Hepatocyte (in vitro differentiated cells): ENCODE data around the gene KASH5. TPM values are rescaled to one million over a fixed set of nuclear protein-coding genes. Genes with fewer than 3 reads are reported as not detected.

Experiments used
- DNase-seq: peaks from one replicate; pipeline ENCODE4 v3.0.0-alpha.2; 2016; ENCODE audit warnings: low spot score
- H2AFZ ChIP-seq: fragments of 200-600 bp; sonication (generic); 2 replicates; pipeline ENCODE4 v1.6.0; 2016; ENCODE audit warnings: antibody characterized with exemption, mild to moderate bottlenecking
- H3K27ac ChIP-seq: fragments of 200-600 bp; sonication (generic); 2 replicates; pipeline ENCODE4 v1.5.1; 2016; ENCODE audit warnings: mild to moderate bottlenecking
- H3K27me3 ChIP-seq: fragments of 200-600 bp; sonication (generic); 2 replicates; pipeline ENCODE4 v1.6.1; 2016
- H3K36me3 ChIP-seq: fragments of 200-600 bp; sonication (generic); replicated peaks from 2 replicates; pipeline ENCODE4 v1.5.1; 2016; ENCODE audit warnings: low read depth; ENCODE audit not compliant: insufficient read depth
- H3K4me1 ChIP-seq: fragments of 200-600 bp; sonication (generic); 2 replicates; pipeline ENCODE4 v1.5.1; 2016; ENCODE audit warnings: mild to moderate bottlenecking, moderate library complexity; ENCODE audit not compliant: insufficient read depth
- H3K4me2 ChIP-seq: fragments of 200-600 bp; sonication (generic); 2 replicates; pipeline ENCODE4 v1.6.0; 2016
- H3K4me3 ChIP-seq: fragments of 200-600 bp; sonication (generic); 2 replicates; pipeline ENCODE4 v1.5.1; 2016; ENCODE audit warnings: mild to moderate bottlenecking
- H3K79me2 ChIP-seq: fragments of 200-600 bp; sonication (generic); 2 replicates; pipeline ENCODE4 v1.6.0; 2017; ENCODE audit warnings: mild to moderate bottlenecking
- H3K9me2 ChIP-seq: fragments of 200-600 bp; sonication (generic); replicated peaks from 2 replicates; pipeline ENCODE4 v1.6.0; 2017; ENCODE audit warnings: mild to moderate bottlenecking; ENCODE audit not compliant: insufficient read depth
- H3K9me3 ChIP-seq: fragments of 200-600 bp; sonication (generic); 2 replicates; pipeline ENCODE4 v1.5.1; 2016; ENCODE audit warnings: low read depth, mild to moderate bottlenecking
- H4K20me1 ChIP-seq: fragments of 200-600 bp; sonication (generic); 2 replicates; pipeline ENCODE4 v1.6.0; 2016; ENCODE audit warnings: mild to moderate bottlenecking; ENCODE audit not compliant: insufficient read depth, poor library complexity, severe bottlenecking
- EZH2 ChIP-seq: fragments of 200-600 bp; sonication (generic); IDR thresholded peaks from 2 replicates; pipeline ENCODE4 v1.6.1; 2016; ENCODE audit warnings: antibody characterized with exemption, mild to moderate bottlenecking, borderline replicate concordance
- EZH2phosphoT487 ChIP-seq: fragments of 200-600 bp; sonication (generic); IDR thresholded peaks from one replicate; pipeline ENCODE4 v1.6.1; 2018; ENCODE audit warnings: antibody characterized with exemption, mild to moderate bottlenecking, low read depth, moderate library complexity; ENCODE audit not compliant: unreplicated experiment, severe bottlenecking
- WGBS: methylation state at CpG from one replicate; pipeline ENCODE4 v1.1.6; 2016; ENCODE audit warnings: low lambda C conversion rate; ENCODE audit errors: missing lambda C conversion rate; 5-methylcytosine and 5-hydroxymethylcytosine counted together
- polyA plus RNA-seq: library from polyadenylated mRNA; unstranded; fragments of >200 nt; fragmentation: Nextera tagmentation; extraction: Ambion mirVana; gene quantifications from 2 replicates; pipeline ENCODE4 v1.2.1, GENCODE V29; 2016
- total RNA-seq: library from RNA; depleted of rRNA; stranded (reverse); fragments of >200 nt; gene quantifications from 2 replicates; pipeline ENCODE4 v1.2.3, GENCODE V29; 2014
- TF ChIP-seq, protein P1 (sequence below): fragments of 200-600 bp; sonication (generic); IDR thresholded peaks from 2 replicates; pipeline ENCODE4 v1.5.1; 2016; ENCODE audit warnings: antibody characterized with exemption, mild to moderate bottlenecking; ENCODE audit not compliant: poor library complexity

Gene KASH5
- total and polyA plus RNA-seq, 2 experiments from 2014 or later: not detected

DNA sequence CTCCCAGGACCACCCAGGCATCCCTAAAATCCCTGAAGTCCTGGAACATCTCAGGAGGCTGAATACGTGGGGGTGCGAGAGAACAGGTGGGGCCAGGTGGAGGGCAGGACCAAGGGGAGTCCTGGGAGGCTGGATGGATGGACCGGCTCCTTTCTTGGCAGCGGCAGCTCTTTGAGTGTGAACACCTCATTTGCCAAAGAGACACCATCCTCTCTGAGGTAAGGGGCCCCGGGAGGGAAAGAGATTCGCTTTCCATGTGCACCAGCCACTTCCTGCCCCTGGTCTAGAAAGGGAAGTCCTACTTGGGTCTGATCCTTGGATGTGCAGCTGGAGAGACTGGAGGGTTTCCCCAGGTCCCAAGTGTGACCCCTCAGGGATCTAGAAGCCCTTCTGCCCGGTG lies 19.0 kb downstream of the KASH5 start:
- WGBS: 81% methylated on average over 7 of the region's 7 CpGs
- no peaks in the 10 kb centered on the region for H3K9me2 ChIP-seq
- H2AFZ ChIP-seq: no peak overlapping the region

DNA sequence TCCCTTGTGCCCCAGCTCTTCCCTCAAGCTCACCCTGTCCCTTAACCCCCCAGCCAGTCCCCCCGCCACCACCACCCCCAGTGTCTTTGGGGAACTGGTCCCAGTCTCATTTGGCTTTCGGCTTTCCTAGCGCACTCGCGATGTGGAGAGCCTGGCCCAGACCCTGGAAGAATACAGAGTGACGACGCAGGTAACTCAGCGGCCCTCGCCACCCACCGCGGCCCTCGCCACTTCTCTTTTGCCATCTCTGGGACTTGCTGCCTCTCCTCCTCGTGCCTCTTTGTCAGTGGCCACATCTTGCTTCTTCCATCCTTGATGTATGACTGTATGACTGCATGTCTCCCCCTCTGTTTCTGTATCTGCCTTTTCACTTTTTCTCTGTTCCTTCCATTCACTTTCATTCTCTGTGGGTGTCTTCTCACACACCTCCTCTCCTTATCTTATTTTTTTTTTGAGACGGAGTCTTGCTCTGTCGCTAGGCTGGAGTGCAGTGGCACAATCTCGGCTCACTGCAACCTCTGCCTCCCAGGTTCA lies 19.5 kb downstream of the KASH5 start:
- no peaks in the 10 kb centered on the region for H3K9me3 ChIP-seq
- TF ChIP-seq EZH2 (no peak), EZH2phosphoT487 (no peak)
- TF ChIP-seq, protein P1, sequence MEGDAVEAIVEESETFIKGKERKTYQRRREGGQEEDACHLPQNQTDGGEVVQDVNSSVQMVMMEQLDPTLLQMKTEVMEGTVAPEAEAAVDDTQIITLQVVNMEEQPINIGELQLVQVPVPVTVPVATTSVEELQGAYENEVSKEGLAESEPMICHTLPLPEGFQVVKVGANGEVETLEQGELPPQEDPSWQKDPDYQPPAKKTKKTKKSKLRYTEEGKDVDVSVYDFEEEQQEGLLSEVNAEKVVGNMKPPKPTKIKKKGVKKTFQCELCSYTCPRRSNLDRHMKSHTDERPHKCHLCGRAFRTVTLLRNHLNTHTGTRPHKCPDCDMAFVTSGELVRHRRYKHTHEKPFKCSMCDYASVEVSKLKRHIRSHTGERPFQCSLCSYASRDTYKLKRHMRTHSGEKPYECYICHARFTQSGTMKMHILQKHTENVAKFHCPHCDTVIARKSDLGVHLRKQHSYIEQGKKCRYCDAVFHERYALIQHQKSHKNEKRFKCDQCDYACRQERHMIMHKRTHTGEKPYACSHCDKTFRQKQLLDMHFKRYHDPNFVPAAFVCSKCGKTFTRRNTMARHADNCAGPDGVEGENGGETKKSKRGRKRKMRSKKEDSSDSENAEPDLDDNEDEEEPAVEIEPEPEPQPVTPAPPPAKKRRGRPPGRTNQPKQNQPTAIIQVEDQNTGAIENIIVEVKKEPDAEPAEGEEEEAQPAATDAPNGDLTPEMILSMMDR: no peak
- no peak overlapping the region for H2AFZ ChIP-seq
- no peaks in the 10 kb centered on the region for H3K9me2 ChIP-seq
- H3K79me2 ChIP-seq: no peaks in the 10 kb centered on the region
- H3K4me2 ChIP-seq: no peak overlapping the region
- H3K4me3 ChIP-seq: no peak overlapping the region
- H3K27me3 ChIP-seq: no peaks in the 10 kb centered on the region
- H3K36me3 ChIP-seq: no peaks in the 10 kb centered on the region
- no peak for DNase-seq
- no peaks in the 10 kb centered on the region for H4K20me1 ChIP-seq
- 92% methylated on average over 16 of the region's 16 CpGs for WGBS
- H3K4me1 ChIP-seq: no peaks in the 10 kb centered on the region
- H3K27ac ChIP-seq: no peak overlapping the region

More for the DNA sequence above, 19.0 kb downstream of the KASH5 start:
- no peaks in the 10 kb centered on the region for H3K27me3 ChIP-seq
- H3K4me3 ChIP-seq: no peak overlapping the region
- H3K27ac ChIP-seq: no peak overlapping the region
- DNase-seq: no peak
- no peak overlapping the region for H3K4me2 ChIP-seq
- H4K20me1 ChIP-seq: no peaks in the 10 kb centered on the region
- H3K4me1 ChIP-seq: no peaks in the 10 kb centered on the region
- TF ChIP-seq, protein P1: no peak
- TF ChIP-seq EZH2 (no peak), EZH2phosphoT487 (no peak)
- no peaks in the 10 kb centered on the region for H3K79me2 ChIP-seq
- no peaks in the 10 kb centered on the region for H3K36me3 ChIP-seq
- H3K9me3 ChIP-seq: no peaks in the 10 kb centered on the region

DNA sequence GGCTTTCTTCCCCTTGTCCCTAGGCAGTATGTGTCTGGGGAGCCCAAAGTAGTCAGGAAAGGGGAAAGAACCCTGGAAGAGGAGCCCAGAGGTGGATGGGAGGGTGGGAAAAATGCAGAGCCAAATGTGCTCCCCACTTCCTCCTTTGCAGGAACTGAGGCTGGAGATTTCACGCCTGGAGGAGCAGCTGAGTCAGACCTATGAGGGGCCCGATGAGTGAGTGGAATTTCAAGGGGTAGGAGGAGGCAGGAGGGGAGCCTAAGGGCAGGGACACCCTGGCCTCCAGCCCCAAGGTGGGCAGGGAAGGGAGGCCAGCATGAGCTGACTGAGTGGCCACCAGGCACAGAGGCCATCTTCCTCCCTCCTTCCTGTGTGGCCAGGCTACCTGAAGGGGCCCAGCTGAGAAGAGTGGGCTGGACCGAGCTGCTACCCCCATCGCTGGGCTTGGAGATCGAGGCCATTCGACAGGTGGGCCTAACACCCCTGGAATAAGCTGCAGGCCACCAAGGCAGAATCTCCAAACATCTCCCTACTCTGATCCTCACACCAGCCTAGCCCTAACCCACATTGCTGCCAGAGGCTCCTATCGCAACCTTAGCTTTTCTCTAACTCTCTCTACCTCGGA lies 20.9 kb downstream of the KASH5 start:
- Histone ChIP-seq H3K79me2 (no peaks in the 10 kb centered on the region), H3K27ac (no peak overlapping the region), H4K20me1 (no peaks in the 10 kb centered on the region), H3K27me3 (no peaks in the 10 kb centered on the region), H3K36me3 (no peaks in the 10 kb centered on the region), H3K4me3 (no peak overlapping the region), H3K9me2 (no peaks in the 10 kb centered on the region), H3K4me2 (no peak overlapping the region), H2AFZ (no peak overlapping the region), H3K4me1 (no peaks in the 10 kb centered on the region), H3K9me3 (no peaks in the 10 kb centered on the region)
- no peak for DNase-seq
- WGBS: 82% methylated on average over 8 of the region's 8 CpGs
- no peak for TF ChIP-seq EZH2phosphoT487
- TF ChIP-seq, protein P1: no peak
- no peak for TF ChIP-seq EZH2
